Ovary (tissue), 9 donors: ENCODE measurements around the gene MYDGF. TPM values are rescaled to one million over a fixed set of nuclear protein-coding genes. Genes with fewer than 3 reads are reported as not detected.

Experiments
- DNase-seq, 5 donors: peaks; one replicate each; pipeline ENCODE4 v3.0.0-alpha.2; 2019 to 2020
- H3K27ac ChIP-seq, 2 donors: fragments of 200-600 bp; one replicate each; pipeline versions ENCODE4 v1.5.1 to v1.8.0; 2019 to 2022
- H3K27me3 ChIP-seq: fragments of 200-600 bp; one replicate; pipeline ENCODE4 v1.8.0; 2022
- H3K36me3 ChIP-seq: fragments of 200-600 bp; sonication (generic); one replicate; pipeline ENCODE4 v1.5.1; 2019
- H3K4me1 ChIP-seq: one replicate; pipeline ENCODE4 v1.8.1; 2013; ENCODE audit warnings: mild to moderate bottlenecking, moderate library complexity; ENCODE audit not compliant: insufficient read depth
- H3K4me3 ChIP-seq: fragments of 200-600 bp; sonication (generic); one replicate; pipeline ENCODE4 v1.5.1; 2017
- H3K9me3 ChIP-seq, 2 donors: fragments of 200-600 bp in 1 of 2; sonication (generic) in 1 of 2; one replicate each; pipeline versions ENCODE4 v1.5.1 to v1.8.1; 2013 to 2019; ENCODE audit warnings: mild to moderate bottlenecking in 1 of 2, moderate library complexity in 1 of 2
- EP300 ChIP-seq: sonication (generic); formaldehyde crosslinking; IDR thresholded peaks from one replicate; pipeline ENCODE4 v1.6.1; 2017; ENCODE audit warnings: antibody characterized with exemption
- POLR2A ChIP-seq: fragments of 450-650 bp; IDR thresholded peaks from one replicate; pipeline ENCODE4 v1.6.1; 2017; ENCODE audit warnings: antibody characterized with exemption, mild to moderate bottlenecking, moderate library complexity
- WGBS, 3 donors: extraction: QIAGEN DNeasy Blood & Tissue Kit in 1 of 3; methylation state at CpG; one replicate each; pipeline versions ENCODE4 v1.1.5 to v1.1.7; 2013 to 2017; 5-methylcytosine and 5-hydroxymethylcytosine counted together
- intact Hi-C, 4 donors: fragments of 100-400 bp; cut with DNase I; formaldehyde crosslinking; loops; one replicate each; pipeline versions ENCODE4 v1.11.0 to v1.15.1; 2022 to 2023
- polyA plus RNA-seq, 2 donors: library from polyadenylated mRNA; stranded (reverse); fragments of 200-250 nt in 1 of 2; fragments of 350-450 nt in 1 of 2; fragmentation: Illumina TruSeq in 1 of 2; extraction: RNeasy Lipid Tissue Mini Kit (QIAGEN cat#74804) in 1 of 2; gene quantifications; one replicate each; pipeline ENCODE4 v1.2.3, GENCODE V29; 2013 to 2014
- total RNA-seq, 7 donors: library from RNA; depleted of rRNA in 2 of 7; stranded (reverse); fragments of >200 nt in 2 of 7; fragmentation: NEBNext Ultra II Directional in 3 of 7; extraction: Animal tissue kit (Norgen Biotek cat#: 25700) in 3 of 7; gene quantifications; one replicate each; pipeline versions ENCODE4 v1.1.0 to v1.2.4, GENCODE V29; 2016 to 2023
- TF ChIP-seq, protein P1 (sequence below), 3 donors: fragments of 450-650 bp in 2 of 3; fragments of 200-600 bp in 1 of 3; IDR thresholded peaks; one replicate each; pipeline versions ENCODE4 v1.5.1 to v1.8.0; 2016 to 2022; ENCODE audit warnings: antibody characterized with exemption in 3 of 3, mild to moderate bottlenecking in 1 of 3
- donor health status: DM: no; HTN: no; CAD: no; lungs with moderate emphysema.
- donor health status: DM: no; HTN: no; CAD: no.
- donor health status: Bipolar disorder and iron deficiency.
- donor health status: DM: yes; HTN: yes; CAD: no.
- donor health status: DM: no; HTN: no; CAD: no.
- donor health status: DM: yes; HTN: yes; CAD: no.

The MYDGF gene
- total and polyA plus RNA-seq, 9 donors = 28.6 to 85.4 (median 59.4) TPM

DNA sequence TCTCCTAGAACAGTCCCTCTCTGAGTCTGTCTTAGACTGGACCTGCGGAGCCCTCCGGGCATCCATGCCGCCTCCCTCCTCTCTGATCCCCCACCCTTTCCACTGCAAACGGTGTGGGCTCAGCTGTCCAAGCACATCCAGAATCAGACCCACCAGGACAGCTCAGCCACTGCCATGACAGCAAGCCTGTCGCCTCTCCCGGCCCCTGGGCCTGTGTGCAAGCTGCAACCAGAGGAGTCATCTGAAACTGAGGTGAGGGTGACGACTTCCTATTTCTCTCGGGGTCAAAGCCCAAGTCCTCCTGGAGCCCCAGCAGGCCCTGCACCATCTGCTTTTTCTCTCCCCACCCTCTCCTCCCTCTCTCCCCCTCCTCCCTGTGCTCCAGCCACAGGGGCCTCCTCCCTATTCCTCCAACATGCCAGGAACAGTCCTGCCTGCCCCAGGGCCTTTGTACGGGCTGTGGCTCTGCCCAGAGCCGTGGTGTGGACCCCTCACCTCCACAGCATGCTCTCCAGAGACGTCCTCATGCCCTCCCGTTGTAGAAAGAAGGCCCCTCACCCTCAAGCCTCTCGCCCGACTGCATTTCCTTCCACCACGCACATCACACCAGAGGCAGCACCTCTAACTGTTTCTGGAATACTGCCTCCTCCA, 23.5 kb upstream of the MYDGF start:
- no peaks in the 10 kb centered on the region for H3K27me3 ChIP-seq
- intact Hi-C loops = no loop called here
- TF ChIP-seq, protein P1, sequence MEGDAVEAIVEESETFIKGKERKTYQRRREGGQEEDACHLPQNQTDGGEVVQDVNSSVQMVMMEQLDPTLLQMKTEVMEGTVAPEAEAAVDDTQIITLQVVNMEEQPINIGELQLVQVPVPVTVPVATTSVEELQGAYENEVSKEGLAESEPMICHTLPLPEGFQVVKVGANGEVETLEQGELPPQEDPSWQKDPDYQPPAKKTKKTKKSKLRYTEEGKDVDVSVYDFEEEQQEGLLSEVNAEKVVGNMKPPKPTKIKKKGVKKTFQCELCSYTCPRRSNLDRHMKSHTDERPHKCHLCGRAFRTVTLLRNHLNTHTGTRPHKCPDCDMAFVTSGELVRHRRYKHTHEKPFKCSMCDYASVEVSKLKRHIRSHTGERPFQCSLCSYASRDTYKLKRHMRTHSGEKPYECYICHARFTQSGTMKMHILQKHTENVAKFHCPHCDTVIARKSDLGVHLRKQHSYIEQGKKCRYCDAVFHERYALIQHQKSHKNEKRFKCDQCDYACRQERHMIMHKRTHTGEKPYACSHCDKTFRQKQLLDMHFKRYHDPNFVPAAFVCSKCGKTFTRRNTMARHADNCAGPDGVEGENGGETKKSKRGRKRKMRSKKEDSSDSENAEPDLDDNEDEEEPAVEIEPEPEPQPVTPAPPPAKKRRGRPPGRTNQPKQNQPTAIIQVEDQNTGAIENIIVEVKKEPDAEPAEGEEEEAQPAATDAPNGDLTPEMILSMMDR (IDR thresholded peaks at IDR 0.05) = no peak
- TF ChIP-seq POLR2A = no peak
- no peak for TF ChIP-seq EP300
- WGBS, 3 donors = 88 to 91% (median 90%) methylated on average over 15 of the region's 15 CpGs
- no peaks in the 10 kb centered on the region for H3K9me3 ChIP-seq
- H3K36me3 ChIP-seq = peaks cover 4% of the 10 kb centered on the region
- no peak overlapping the region for H3K4me3 ChIP-seq
- H3K4me1 ChIP-seq = no peaks in the 10 kb centered on the region
- no peak for DNase-seq
- no peak overlapping the region for H3K27ac ChIP-seq

DNA sequence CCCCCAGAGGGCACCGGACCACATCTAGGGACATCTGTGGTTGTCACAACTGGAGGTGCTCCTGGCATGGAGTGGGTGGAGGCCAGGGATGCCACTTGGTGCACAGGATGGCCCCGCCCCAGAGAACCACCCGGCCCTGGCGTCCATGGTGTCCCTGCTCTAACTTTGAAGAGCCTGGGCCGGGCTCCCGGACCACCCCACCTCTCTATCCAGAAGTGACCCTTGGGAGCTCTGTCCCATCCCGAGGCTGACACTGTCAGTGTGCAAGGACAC, 22.9 kb upstream of the MYDGF start:
- no peak overlapping the region for H3K27ac ChIP-seq
- intact Hi-C loops = no loop called here
- no peaks in the 10 kb centered on the region for H3K27me3 ChIP-seq
- H3K4me1 ChIP-seq = no peaks in the 10 kb centered on the region
- peaks cover 4% of the 10 kb centered on the region for H3K36me3 ChIP-seq
- no peaks in the 10 kb centered on the region for H3K9me3 ChIP-seq
- 88 to 96% (median 90%) methylated on average over 5 to 7 of the region's 7 CpGs for WGBS, 3 donors
- no peak for TF ChIP-seq EP300
- TF ChIP-seq POLR2A = no peak
- TF ChIP-seq, protein P1 (IDR thresholded peaks at IDR 0.05) = no peak
- H3K4me3 ChIP-seq = no peak overlapping the region
- DNase-seq = no peak

DNA sequence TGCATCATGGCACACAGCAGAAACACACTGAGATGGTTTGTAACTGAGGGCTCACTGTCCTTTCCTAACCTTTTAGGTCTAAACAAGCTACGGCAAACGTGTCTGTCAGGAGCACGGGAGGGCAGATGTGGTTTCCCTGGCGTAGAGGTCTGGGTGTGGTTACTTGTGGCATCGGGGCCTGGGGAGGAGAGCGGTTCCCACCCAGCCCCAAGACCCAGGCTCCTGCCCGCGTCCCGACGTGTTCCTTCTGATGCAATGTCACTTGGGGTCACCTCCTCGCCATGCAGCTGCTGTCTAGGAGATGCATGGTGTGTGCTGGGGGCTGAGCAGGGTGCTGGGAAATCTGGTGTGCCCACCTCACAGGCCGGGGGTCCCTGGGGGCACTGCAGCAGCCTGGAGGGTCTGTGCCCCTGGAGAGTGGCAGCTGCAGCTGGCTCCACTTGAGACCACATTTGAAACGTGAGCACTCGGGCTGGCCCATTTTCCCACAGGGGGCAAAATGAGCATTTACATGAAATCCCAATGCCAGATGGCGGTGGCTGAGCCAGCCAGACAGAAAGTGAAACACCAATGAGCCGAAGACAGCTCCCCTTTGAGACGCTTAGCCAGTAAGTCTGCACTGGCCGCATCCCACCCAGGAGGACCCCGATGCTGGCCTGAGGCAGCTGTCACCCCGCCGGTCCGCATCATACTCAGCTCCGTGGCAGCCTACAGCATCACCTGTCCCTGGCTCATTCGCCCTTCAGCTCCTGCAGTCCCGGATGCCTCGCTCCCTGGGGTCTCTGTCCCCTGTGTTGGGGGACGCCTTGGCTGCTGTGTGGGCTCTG, 22.3 kb upstream of the MYDGF start:
- TF ChIP-seq EP300 = no peak
- TF ChIP-seq POLR2A = no peak
- TF ChIP-seq, protein P1 (IDR thresholded peaks at IDR 0.05) = no peak
- Histone ChIP-seq H3K4me1 (no peaks in the 10 kb centered on the region), H3K4me3 (no peak overlapping the region), H3K9me3 (no peaks in the 10 kb centered on the region), H3K27ac (no peak overlapping the region), H3K27me3 (no peaks in the 10 kb centered on the region), H3K36me3 (peaks cover 4% of the 10 kb centered on the region)
- DNase-seq = no peak
- 89 to 91% (median 90%) methylated on average over 27 of the region's 27 CpGs for WGBS, 3 donors
- intact Hi-C loops = no loop called here

GRCh38 chr19:4691373-4691772, 21.2 kb upstream of the MYDGF start:
- H3K36me3 ChIP-seq = peaks cover 4% of the 10 kb centered on the region
- H3K27me3 ChIP-seq = no peaks in the 10 kb centered on the region
- H3K4me3 ChIP-seq = no peak overlapping the region
- no peaks in the 10 kb centered on the region for H3K4me1 ChIP-seq
- no peak for DNase-seq
- H3K9me3 ChIP-seq = no peaks in the 10 kb centered on the region
- intact Hi-C loops = no loop called here
- no peak overlapping the region for H3K27ac ChIP-seq
- WGBS, 3 donors = 83 to 89% (median 88%) methylated on average over 9 of the region's 9 CpGs
- TF ChIP-seq POLR2A (no peak), EP300 (no peak)
- TF ChIP-seq, protein P1 (IDR thresholded peaks at IDR 0.05) = no peak
